ENCODE data around the gene PRLR.

- TF ChIP-seq CTCF (IDR thresholded peaks at IDR 0.05; ENCODE audit: borderline replicate concordance, extremely low read depth, low read length, poor library complexity, severe bottlenecking) (no peak), EZH2 (IDR thresholded peaks at IDR 0.05; ENCODE audit: borderline replicate concordance, low read depth, low read length, severe bottlenecking) (no peak)
Measured at GRCh38 chr5:35044649-35045048, 185.6 kb downstream of the PRLR start.
